Keratinocyte (primary cell): ENCODE measurements around the gene PRDX5.

ENCODE experiments used
- EZH2 ChIP-seq: IDR thresholded peaks from one replicate; pipeline ENCODE4 v1.6.1; 2012; ENCODE audit warnings: inconsistent platforms, mild to moderate bottlenecking, low read length, moderate library complexity
- TF ChIP-seq, protein P1 (sequence below), 3 experiments: IDR thresholded peaks in 1 of 3; conservative IDR thresholded peaks in 1 of 3; optimal IDR thresholded peaks in 1 of 3; 2 replicates in 2 of 3; 3 replicates in 1 of 3; pipeline versions ENCODE3 to v1.5.1; 2011; ENCODE audit warnings: low read length in 3 of 3, mild to moderate bottlenecking in 3 of 3, moderate library complexity in 2 of 3, control low read depth in 1 of 3, inconsistent platforms in 1 of 3; ENCODE audit not compliant: insufficient read depth in 2 of 3; ENCODE audit errors: extremely low read depth in 1 of 3

DNA sequence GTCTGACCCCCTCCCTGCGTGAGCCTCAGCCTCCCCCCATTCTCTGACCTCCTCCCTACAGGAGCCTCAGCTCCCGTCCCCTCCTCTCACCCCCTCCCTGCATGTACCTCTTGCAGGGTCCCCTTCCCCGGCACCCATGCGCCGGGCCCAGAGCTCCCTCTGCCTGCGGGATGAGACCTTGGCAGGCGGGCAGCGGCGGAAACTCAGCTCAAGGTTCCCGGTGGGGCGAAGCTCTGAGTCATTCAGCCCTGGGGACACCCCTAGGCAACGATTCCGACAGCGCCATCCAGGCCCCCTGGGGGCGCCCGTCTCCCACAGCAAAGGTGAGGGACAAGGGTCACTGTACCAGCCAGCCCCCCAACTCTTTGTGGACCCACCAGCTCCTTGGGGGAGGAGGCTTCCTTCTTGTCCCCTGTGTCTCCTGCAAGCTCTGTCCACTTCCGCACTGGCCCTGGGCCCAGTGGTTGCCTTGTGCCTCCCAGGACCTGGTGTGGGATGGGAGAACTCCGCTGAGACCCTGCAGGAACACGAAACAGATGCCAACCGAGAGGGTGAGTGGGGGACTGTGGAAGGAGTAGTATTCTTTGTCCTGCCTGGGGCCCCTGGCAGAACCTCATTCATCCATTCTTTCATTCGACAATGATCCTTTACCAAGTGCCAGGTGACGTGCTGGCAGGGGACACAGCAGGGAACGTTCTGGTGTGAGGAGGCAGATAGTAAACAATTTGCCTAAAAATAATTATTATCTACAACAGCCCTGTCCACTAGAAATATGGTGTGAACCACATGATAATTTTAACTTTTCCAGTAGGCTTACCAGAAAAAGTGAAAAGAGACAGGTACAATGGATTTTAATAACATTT, 37.4 kb downstream of the PRDX5 start:
- TF ChIP-seq, protein P1, sequence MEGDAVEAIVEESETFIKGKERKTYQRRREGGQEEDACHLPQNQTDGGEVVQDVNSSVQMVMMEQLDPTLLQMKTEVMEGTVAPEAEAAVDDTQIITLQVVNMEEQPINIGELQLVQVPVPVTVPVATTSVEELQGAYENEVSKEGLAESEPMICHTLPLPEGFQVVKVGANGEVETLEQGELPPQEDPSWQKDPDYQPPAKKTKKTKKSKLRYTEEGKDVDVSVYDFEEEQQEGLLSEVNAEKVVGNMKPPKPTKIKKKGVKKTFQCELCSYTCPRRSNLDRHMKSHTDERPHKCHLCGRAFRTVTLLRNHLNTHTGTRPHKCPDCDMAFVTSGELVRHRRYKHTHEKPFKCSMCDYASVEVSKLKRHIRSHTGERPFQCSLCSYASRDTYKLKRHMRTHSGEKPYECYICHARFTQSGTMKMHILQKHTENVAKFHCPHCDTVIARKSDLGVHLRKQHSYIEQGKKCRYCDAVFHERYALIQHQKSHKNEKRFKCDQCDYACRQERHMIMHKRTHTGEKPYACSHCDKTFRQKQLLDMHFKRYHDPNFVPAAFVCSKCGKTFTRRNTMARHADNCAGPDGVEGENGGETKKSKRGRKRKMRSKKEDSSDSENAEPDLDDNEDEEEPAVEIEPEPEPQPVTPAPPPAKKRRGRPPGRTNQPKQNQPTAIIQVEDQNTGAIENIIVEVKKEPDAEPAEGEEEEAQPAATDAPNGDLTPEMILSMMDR (optimal IDR thresholded peaks at IDR 0.05 in 1 of 3, IDR thresholded peaks at IDR 0.05 in 1 of 3, conservative IDR thresholded peaks at IDR 0.05 in 1 of 3; ENCODE audit: extremely low read depth in 1 of 3, insufficient read depth in 2 of 3, low read length in 3 of 3), result peak in 2 of 3 experiments; percentile 74 to 89
- no peak for TF ChIP-seq EZH2
